ENCODE data around the gene XPNPEP2.
A peak's percentile ranks its signal among the peaks of the same experiment; 100 is the strongest.

The XPNPEP2 gene

DNA sequence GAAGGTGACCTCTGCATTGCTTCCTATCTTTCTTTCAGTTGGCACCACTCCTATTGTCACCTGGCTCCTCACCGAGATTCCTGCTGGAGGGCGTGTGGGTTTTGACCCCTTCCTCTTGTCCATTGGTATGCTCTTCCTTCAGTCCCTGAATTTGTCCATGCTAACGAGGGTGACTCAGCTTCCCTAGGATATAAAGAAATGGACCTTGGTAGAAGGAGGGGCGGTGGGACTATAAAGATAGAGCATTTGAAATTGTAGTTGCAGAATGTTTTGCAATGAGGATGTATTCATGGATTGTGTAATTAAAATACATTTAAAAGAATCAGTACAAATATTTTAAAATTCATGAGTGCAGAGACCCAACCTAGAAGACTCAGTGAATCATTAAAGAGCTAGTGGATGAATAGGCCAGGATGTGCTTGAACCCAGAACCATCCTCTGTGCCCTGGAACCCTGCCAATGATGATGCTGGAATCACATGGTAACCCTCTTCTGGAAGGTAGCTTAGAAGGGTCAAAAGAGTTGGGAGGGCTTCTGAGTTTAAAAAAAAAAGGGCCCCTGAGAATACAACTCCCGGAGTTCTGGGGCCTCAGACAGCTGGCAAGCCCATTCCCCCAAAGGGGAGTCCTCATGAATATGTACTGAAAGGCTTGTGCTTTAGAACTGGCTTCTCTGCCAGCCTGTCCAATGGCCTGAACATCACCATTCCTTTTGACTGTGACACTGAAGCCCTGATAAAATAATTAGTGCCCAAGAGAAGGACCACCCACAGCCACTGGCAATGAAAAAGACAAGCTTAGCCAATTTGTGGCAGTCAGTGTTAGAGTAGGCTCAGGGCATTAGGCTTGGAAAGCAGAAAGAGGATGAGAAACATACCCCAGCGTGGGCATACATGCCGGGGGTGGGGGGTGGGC lies 8.0 kb downstream of the XPNPEP2 start:
- no peak overlapping the region for H3K4me3 ChIP-seq (ENCODE audit: low read depth, low read length)
- TF ChIP-seq MYC (IDR thresholded peaks at IDR 0.05; ENCODE audit: low read depth, low read length) = no peak
- no peak for DNase-seq (ENCODE audit: low read depth)

DNA sequence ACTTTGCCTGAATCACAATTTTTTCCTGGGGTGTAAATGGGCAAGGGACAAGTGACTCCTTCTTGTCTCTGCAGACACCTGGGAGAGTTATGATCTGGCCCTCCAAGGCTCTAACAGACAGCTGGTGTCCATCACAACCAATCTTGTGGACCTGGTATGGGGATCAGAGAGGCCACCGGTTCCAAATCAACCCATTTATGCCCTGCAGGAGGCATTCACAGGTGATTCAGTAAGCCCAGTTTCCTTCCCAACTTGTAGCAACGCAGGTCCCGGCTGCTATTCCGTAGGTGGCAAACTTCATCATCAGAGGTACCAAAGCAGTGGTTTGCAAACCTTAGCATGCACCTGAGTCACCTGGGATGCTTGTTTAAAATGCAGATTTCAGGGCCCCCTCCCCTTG lies 8.8 kb downstream of the XPNPEP2 start:
- DNase-seq (ENCODE audit: low read depth) = no peak
- TF ChIP-seq MYC (IDR thresholded peaks at IDR 0.05; ENCODE audit: low read depth, low read length) (no peak), CTCF (IDR thresholded peaks at IDR 0.05; ENCODE audit: low read depth, low read length) (no peak), POLR2A (IDR thresholded peaks at IDR 0.05; ENCODE audit: extremely low read depth, insufficient read length) (no peak)
- TF ChIP-seq, protein P1, sequence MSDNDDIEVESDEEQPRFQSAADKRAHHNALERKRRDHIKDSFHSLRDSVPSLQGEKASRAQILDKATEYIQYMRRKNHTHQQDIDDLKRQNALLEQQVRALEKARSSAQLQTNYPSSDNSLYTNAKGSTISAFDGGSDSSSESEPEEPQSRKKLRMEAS (IDR thresholded peaks at IDR 0.05; ENCODE audit: low read depth, low read length) = no peak
- H3K4me3 ChIP-seq (ENCODE audit: low read depth, low read length) = no peak overlapping the region

- H3K4me3 ChIP-seq (ENCODE audit: low read depth, low read length) = no peak overlapping the region
- DNase-seq (ENCODE audit: low read depth) = no peak
- no peak for TF ChIP-seq MYC (IDR thresholded peaks at IDR 0.05; ENCODE audit: low read depth, low read length)
- TF ChIP-seq CTCF (IDR thresholded peaks at IDR 0.05; ENCODE audit: low read depth, low read length) = no peak
- TF ChIP-seq, protein P1 (IDR thresholded peaks at IDR 0.05; ENCODE audit: low read depth, low read length) = no peak
- TF ChIP-seq POLR2A (IDR thresholded peaks at IDR 0.05; ENCODE audit: extremely low read depth, insufficient read length) = no peak
Measured at GRCh38 chrX:129748305-129748704, 9.5 kb downstream of the XPNPEP2 start.

GRCh38 chrX:129749069-129749468 lies 10.3 kb downstream of the XPNPEP2 start:
- DNase-seq (ENCODE audit: low read depth) = no peak
- no peak overlapping the region for H3K4me3 ChIP-seq (ENCODE audit: low read depth, low read length)
- TF ChIP-seq POLR2A (IDR thresholded peaks at IDR 0.05; ENCODE audit: extremely low read depth, insufficient read length) = no peak
- TF ChIP-seq MYC (IDR thresholded peaks at IDR 0.05; ENCODE audit: low read depth, low read length) = no peak
- TF ChIP-seq, protein P1 (IDR thresholded peaks at IDR 0.05; ENCODE audit: low read depth, low read length) = no peak
- TF ChIP-seq CTCF (IDR thresholded peaks at IDR 0.05; ENCODE audit: low read depth, low read length) = no peak

DNA sequence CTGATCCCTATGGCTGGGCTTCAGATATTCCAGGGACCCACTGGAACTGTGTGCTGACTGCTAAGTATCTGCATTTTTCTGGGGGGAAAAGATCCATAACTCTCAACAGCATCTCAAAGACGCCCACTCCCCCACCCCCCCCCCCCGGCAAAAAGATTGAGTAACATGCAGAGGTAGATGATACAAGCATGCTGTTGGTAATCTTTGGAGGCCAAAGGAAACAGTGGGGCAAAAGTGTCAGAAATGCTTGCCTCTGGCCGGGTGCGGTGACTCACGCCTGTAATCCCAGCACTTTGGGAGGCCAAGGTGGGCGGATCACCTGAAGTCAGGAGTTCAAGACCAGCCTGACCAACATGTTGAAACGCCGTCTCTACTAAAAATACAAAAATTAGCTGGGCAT lies 12.2 kb downstream of the XPNPEP2 start:
- no peak for TF ChIP-seq POLR2A (IDR thresholded peaks at IDR 0.05; ENCODE audit: extremely low read depth, insufficient read length)
- TF ChIP-seq MYC (IDR thresholded peaks at IDR 0.05; ENCODE audit: low read depth, low read length) = no peak
- TF ChIP-seq, protein P1 (IDR thresholded peaks at IDR 0.05; ENCODE audit: low read depth, low read length) = no peak
- no peak for TF ChIP-seq CTCF (IDR thresholded peaks at IDR 0.05; ENCODE audit: low read depth, low read length)
- no peak for DNase-seq (ENCODE audit: low read depth)
- no peak overlapping the region for H3K4me3 ChIP-seq (ENCODE audit: low read depth, low read length)

DNA sequence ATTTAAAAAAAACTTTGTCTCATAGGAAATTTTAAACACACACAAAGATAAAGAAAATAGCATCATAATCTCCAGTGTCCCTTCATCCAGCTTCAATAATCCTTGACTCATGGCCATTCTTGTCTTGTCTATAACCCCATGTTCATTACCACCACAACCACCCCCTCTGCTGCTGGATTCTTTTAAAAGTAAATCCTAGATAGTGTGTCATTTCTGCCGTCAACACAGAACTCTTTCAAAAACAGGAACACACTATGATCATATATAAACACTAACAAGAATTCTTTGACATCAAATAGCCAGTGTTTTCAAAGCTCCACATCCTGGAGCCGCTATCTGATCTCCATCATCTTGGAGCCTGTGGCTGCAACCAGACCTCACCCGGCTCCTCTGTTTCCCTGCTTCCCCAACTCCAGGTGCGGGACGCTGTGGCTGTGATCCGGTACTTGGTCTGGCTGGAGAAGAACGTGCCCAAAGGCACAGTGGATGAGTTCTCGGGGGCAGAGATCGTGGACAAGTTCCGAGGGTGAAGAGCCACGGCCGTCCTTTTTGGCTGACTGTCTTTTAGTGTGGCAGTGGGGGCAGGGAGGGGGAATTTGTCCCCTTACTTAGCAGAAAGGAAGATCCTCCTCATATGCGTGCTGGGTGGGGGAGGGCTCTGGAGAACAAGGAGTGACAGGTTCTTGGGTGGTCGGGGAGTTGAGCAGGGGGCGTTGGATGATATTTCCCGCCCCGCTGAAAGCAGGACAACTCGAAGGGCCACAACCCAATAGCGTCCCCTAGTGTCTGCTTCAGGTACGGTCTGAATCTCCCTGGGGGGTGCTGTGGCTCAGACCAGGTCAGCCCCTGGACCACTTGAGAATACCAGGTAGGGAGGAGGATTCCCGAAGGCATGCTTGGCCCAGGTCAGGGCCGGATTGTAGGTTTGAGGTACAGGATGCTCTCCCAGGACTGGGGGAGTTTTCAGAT lies 15.6 kb downstream of the XPNPEP2 start:
- DNase-seq (ENCODE audit: low read depth) = peak; percentile 35
- TF ChIP-seq CTCF (IDR thresholded peaks at IDR 0.05; ENCODE audit: low read depth, low read length) (peak; percentile 49), POLR2A (IDR thresholded peaks at IDR 0.05; ENCODE audit: extremely low read depth, insufficient read length) (no peak), MYC (IDR thresholded peaks at IDR 0.05; ENCODE audit: low read depth, low read length) (no peak)
- TF ChIP-seq, protein P1 (IDR thresholded peaks at IDR 0.05; ENCODE audit: low read depth, low read length) = no peak

More for the DNA sequence above, 15.6 kb downstream of the XPNPEP2 start:
- no peak overlapping the region for H3K4me3 ChIP-seq (ENCODE audit: low read depth, low read length)

Measured in NB4 (cell line).